ENCODE data around the gene GGA1.

Gene GGA1

DNA sequence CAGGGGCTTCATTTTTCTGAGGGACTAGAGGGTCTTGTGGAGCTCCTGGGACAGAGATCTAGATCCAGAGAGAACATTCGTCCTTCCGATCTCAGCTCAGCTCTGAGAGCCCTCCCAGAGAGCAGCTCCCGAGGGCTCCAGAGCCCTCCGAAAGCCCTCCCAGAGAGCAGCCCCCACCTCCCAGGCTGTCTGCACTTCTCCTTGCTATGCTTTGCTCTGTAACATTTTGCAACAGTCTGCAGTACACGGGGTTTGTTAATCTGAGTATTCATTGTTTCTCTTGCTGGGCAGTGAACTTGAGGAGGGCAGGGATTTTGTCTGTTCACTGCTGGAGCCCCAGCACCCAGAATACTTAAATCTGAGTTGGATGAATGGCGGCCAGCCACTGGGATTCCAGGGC, 2.6 kb downstream of the GGA1 start:
- H3K4me3 ChIP-seq (ENCODE audit: low read depth, low read length): no peak overlapping the region
- DNase-seq (ENCODE audit: low read depth): no peak
- no peak for TF ChIP-seq CTCF (IDR thresholded peaks at IDR 0.05; ENCODE audit: control insufficient read depth, extremely low read depth, insufficient read depth)

DNA sequence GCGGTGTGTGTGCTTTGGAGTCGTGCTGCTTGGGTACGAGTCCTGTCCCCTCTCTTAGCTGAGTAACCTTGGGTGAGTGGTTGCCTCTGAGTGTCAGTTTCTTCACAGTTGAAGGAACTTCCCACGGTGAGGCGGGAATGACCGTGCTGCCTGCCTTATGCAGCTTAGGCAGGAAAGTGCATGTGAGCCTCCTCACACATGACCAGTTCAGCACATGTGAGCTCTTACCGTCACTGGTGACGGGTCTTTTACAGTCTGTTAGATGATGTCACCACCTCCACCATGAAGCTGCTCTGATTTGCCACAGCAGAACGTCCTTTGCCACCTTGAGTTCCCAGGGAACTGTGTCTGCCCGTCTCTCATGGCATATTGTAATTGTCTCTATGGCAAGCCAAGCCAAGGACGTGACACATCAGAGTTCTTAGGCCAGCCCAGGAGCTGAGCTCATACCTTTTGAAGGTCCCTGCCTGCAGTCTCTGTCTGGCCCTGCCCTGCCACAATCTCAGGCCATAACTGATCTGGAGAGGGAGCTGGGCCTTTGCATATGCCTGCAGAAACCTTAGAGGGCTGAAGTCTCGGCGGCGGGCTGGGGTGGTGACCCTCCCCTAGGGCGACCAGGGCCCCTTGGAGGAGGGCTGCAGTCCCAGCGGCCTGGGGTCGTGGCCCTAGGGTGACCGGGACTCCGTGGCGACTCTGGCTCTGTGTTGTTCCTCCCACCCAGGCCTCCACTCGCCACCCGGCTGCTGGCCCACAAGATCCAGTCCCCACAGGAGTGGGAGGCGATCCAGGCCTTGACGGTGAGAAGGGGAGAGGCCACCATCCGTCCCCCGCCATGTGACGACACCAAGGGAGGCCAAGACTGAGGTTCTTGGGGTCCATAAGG, 7.8 kb downstream of the GGA1 start:
- no peak overlapping the region for H3K4me3 ChIP-seq (ENCODE audit: low read depth, low read length)
- DNase-seq (ENCODE audit: low read depth): no peak
- no peak for TF ChIP-seq CTCF (IDR thresholded peaks at IDR 0.05; ENCODE audit: control insufficient read depth, extremely low read depth, insufficient read depth)

DNA sequence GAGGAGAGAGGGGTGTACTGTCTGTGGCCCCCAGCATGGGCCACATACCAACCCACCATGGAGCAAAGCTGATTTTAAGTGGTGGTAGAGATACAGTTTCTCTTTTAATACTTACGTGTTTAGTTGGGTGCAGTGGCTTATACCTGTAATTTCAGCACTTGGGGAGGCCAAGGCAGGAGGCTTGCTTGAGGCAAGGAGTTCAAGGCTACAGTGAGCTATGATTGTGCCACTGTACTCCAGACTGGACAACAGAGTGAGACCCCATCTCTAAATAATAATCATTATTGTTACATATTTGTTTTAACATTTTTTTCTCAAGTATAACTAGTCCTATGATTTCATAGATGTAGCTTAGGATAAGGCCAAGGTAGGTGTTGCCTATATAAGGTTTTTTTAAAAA, 8.8 kb downstream of the GGA1 start:
- no peak for TF ChIP-seq CTCF (IDR thresholded peaks at IDR 0.05; ENCODE audit: control insufficient read depth, extremely low read depth, insufficient read depth)
- H3K4me3 ChIP-seq (ENCODE audit: low read depth, low read length): no peak overlapping the region
- DNase-seq (ENCODE audit: low read depth): no peak

DNA sequence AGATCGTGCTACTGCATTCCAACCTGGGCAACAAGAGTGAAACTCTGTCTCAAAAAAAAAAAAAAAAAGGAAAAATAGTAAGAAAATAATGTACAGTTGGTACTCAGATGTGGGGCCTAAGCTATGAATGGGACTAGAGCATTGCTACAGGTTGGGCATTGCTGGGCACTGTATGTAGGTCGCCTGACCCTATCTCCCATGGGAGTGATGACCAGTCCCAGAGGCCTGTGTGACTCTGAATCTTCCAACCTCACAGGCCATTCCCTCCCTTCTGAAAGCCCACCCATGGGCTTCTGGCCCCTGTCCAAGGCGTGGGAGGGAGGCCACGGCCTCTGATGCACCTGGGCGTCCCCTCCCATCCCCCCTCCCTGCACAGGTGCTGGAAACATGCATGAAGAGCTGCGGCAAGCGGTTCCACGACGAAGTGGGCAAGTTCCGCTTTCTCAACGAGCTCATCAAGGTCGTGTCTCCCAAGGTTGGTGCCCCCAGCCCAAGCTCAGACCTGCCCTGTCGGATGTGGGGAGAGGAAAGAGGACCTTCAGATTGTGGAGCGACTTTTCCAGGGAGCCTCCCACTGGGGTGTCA, 9.5 kb downstream of the GGA1 start:
- H3K4me3 ChIP-seq (ENCODE audit: low read depth, low read length): no peak overlapping the region
- TF ChIP-seq CTCF (IDR thresholded peaks at IDR 0.05; ENCODE audit: control insufficient read depth, extremely low read depth, insufficient read depth): no peak
- no peak for DNase-seq (ENCODE audit: low read depth)

DNA sequence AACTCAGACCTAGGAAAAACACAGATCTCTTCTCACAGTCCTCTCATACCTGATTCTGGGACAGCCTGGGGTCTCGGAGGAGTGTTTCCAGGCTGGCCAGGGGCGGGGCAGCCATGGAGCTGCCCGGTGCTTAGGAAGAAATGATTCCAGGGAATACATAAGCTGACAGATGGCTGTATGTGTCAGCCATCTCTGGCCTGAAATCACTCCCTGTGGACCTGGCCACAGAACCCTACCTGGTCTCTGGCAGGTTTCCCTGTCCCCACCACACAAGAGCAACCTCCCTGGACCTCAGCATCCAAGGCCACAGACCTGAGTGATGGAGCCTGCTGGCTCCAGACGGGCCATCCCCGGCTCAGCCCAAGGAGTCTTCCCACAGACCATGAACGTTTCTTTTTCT, 10.0 kb downstream of the GGA1 start:
- no peak overlapping the region for H3K4me3 ChIP-seq (ENCODE audit: low read depth, low read length)
- TF ChIP-seq CTCF (IDR thresholded peaks at IDR 0.05; ENCODE audit: control insufficient read depth, extremely low read depth, insufficient read depth): no peak
- DNase-seq (ENCODE audit: low read depth): no peak

DNA sequence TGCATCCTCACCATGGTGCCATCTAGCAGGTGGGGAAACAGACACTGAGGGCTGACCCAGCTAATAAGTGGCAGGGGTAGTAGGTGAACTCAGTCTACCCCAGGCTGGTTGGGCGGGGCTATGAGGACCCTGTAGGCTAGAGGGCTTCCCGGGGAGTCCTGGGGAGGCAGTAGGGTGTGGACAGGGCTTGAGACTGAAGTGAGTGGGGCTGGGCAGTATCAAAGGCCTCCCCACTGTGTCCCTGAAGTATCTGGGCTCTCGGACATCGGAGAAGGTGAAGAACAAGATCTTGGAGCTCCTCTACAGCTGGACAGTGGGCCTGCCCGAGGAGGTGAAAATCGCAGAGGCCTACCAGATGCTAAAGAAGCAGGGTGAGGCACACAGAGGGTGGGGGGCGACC, 11.4 kb downstream of the GGA1 start:
- no peak for DNase-seq (ENCODE audit: low read depth)
- H3K4me3 ChIP-seq (ENCODE audit: low read depth, low read length): no peak overlapping the region
- TF ChIP-seq CTCF (IDR thresholded peaks at IDR 0.05; ENCODE audit: control insufficient read depth, extremely low read depth, insufficient read depth): no peak

All from LNCaP clone FGC (cell line).